Measurements from ENCODE around the gene OR51I1.

The OR51I1 gene

DNA sequence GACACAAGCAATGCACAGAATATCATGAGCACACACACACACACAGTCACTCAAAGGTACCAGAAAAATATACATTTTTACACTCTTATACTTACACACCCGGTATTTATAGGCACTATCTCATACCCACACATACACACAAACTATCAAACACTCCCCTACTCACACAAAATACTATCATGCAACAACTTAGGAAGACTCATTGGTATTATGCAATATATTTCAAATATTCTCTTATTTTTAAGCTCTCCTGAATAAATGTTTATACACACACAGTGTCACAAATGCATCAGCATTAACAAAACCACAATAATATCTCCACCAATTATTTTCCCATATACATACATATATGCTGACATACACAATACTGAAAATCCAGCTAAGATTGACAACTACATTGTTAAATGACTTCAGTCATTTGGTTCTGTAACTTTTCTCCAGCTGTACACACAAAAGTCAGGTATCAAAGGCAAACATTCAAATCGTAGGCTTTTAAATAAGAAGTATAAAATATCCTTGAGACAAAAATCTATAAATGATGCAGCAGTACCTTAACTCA is 2.6 kb upstream of the OR51I1 start:
- TF ChIP-seq, protein P1, sequence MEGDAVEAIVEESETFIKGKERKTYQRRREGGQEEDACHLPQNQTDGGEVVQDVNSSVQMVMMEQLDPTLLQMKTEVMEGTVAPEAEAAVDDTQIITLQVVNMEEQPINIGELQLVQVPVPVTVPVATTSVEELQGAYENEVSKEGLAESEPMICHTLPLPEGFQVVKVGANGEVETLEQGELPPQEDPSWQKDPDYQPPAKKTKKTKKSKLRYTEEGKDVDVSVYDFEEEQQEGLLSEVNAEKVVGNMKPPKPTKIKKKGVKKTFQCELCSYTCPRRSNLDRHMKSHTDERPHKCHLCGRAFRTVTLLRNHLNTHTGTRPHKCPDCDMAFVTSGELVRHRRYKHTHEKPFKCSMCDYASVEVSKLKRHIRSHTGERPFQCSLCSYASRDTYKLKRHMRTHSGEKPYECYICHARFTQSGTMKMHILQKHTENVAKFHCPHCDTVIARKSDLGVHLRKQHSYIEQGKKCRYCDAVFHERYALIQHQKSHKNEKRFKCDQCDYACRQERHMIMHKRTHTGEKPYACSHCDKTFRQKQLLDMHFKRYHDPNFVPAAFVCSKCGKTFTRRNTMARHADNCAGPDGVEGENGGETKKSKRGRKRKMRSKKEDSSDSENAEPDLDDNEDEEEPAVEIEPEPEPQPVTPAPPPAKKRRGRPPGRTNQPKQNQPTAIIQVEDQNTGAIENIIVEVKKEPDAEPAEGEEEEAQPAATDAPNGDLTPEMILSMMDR (IDR thresholded peaks at IDR 0.05; ENCODE audit: extremely low read depth, insufficient read depth, missing control alignments) = no peak
- in situ Hi-C loops (cut with MboI; ENCODE audit: low pct_unique_long_range_greater_than_20kb, low sequenced_read_pairs, unreplicated experiment) = no loop called here
- no peak for DNase-seq (ENCODE audit: low spot score)

DNA sequence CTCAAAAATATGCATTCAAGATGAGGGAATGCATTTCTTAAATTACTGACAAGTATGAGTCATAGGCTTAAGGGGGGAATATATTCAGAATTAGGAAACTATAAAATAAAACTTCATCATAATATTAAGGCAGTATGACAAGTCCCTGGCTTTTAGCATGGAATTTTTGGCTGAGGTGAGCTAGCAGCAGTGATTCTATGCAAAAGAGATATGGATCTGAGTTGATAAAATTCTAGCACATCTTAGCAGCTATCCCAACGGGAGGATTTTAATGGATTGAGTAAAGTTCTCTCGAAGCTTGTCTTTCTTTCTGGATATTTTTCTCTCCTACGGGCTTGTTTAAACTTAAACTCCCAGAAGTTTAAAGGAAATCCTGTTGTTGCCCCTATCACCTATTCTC is 18.2 kb downstream of the OR51I1 start:
- in situ Hi-C loops (cut with MboI; ENCODE audit: low pct_unique_long_range_greater_than_20kb, low sequenced_read_pairs, unreplicated experiment) = no loop called here
- DNase-seq (ENCODE audit: low spot score) = no peak
- TF ChIP-seq, protein P1 (IDR thresholded peaks at IDR 0.05; ENCODE audit: extremely low read depth, insufficient read depth, missing control alignments) = no peak

GRCh38 chr11:5421811-5422210 is 19.5 kb downstream of the OR51I1 start, which contains the start of gene OR51Q1:
Gene OR51Q1 (plus strand): TSS chr11:5422111. CDS start chr11:5422201, 90 bp downstream.
- TF ChIP-seq, protein P1 (IDR thresholded peaks at IDR 0.05; ENCODE audit: extremely low read depth, insufficient read depth, missing control alignments) = no peak
- DNase-seq (ENCODE audit: low spot score) = no peak
- in situ Hi-C loops (cut with MboI; ENCODE audit: low pct_unique_long_range_greater_than_20kb, low sequenced_read_pairs, unreplicated experiment) = no loop called here

- DNase-seq (ENCODE audit: low spot score) = no peak
- in situ Hi-C loops (cut with MboI; ENCODE audit: low pct_unique_long_range_greater_than_20kb, low sequenced_read_pairs, unreplicated experiment) = no loop called here
- TF ChIP-seq, protein P1 (IDR thresholded peaks at IDR 0.05; ENCODE audit: extremely low read depth, insufficient read depth, missing control alignments) = no peak
Measured at GRCh38 chr11:5420993-5421392, 20.3 kb downstream of the OR51I1 start.

- in situ Hi-C loops (cut with MboI; ENCODE audit: low pct_unique_long_range_greater_than_20kb, low sequenced_read_pairs, unreplicated experiment) = no loop called here
- no peak for DNase-seq (ENCODE audit: low spot score)
- TF ChIP-seq, protein P1 (IDR thresholded peaks at IDR 0.05; ENCODE audit: extremely low read depth, insufficient read depth, missing control alignments) = no peak
Measured at GRCh38 chr11:5405173-5405572, 36.1 kb downstream of the OR51I1 start.

- no peak for DNase-seq (ENCODE audit: low spot score)
- in situ Hi-C loops (cut with MboI; ENCODE audit: low pct_unique_long_range_greater_than_20kb, low sequenced_read_pairs, unreplicated experiment) = loop anchor here (25.0 kb wide), 1 partner anchor 287 kb away; no protein-coding TSS in a partner anchor
- TF ChIP-seq, protein P1 (IDR thresholded peaks at IDR 0.05; ENCODE audit: extremely low read depth, insufficient read depth, missing control alignments) = no peak
Measured at GRCh38 chr11:5398936-5399335, 42.4 kb downstream of the OR51I1 start.

Data from GM13977 (cell line).